ENCODE data around the gene DDA1.

The DDA1 gene

DNA sequence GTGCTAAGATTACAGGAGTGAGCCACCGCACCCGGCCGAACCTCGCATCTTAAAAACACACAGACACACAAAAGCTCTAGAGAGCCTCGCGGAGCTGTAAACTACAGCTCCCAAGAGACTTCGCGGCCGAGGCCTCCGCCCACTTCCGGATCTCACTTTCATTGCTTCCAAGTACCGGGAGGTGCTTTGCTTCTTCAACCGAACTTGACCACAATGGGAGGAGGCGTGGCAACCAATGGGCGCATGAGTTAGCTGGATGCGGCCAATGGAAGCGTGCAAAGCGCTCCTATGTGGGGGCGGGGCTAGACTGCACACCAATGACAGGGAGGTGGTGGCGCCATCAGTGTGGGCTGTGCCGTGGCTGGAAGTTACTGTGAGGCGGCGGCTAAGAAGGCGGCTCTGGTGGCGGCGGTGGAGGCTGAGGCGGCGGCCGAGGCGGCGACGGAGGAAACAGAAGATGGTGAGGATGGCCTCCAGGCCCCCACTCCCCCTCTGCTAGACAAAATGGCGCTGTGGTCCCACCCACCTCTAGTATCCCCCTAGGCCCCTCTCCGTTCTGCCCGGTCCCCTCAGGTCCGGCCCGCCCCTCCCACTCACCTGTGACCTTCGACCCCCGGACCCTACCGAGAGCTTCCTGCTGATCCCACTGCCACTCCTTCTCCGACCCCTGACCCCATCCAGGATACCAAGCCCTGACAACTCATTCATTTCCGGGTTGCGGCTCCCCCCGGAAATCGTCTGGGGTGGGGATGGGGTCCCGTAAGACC is at the start of gene DDA1:
Gene DDA1, plus strand, starts transcription at position 366 of the 767 bp plus-strand sequence. Its CDS starts 92 bp downstream, at position 458.
- H3K27ac ChIP-seq: peak within 1 kb of the TSS; percentile 77 to 90 (median 85)
- peak within 1 kb of the TSS; percentile 78 to 97 (median 90) for H3K4me3 ChIP-seq
- peaks cover 46 to 60% (median 58%) of the 10 kb centered on the region in 10 experiments for H3K4me1 ChIP-seq
- H3K36me3 ChIP-seq: peaks cover 24 to 41% (median 32%) of the 10 kb centered on the region in 11 experiments
- peak within 1 kb of the TSS; percentile 94 to 99 (median 97) for H3K4me2 ChIP-seq
- no peaks in the 10 kb centered on the region for H3K9me3 ChIP-seq (replicated peaks in 1 of 11)
- H3K27me3 ChIP-seq: no peaks in the 10 kb centered on the region
- no peak for TF ChIP-seq Cebpa-rat (IDR thresholded peaks at IDR 0.05)
- peak within 1 kb of the TSS; percentile 85 to 94 (median 89) for H3K9ac ChIP-seq
- H4K20me1 ChIP-seq: peaks cover 34 to 49% (median 45%) of the 10 kb centered on the region in 11 experiments; a peak in 21 of 22 replicates

- H3K4me2 ChIP-seq: no peak overlapping the region
- no peaks in the 10 kb centered on the region for H3K27me3 ChIP-seq
- H4K20me1 ChIP-seq: no peaks in the 10 kb centered on the region
- no peak overlapping the region for H3K27ac ChIP-seq
- peaks cover 4 to 28% (median 15%) of the 10 kb centered on the region in 10 experiments; a peak in 19 of 20 replicates for H3K4me1 ChIP-seq
- no peak for TF ChIP-seq Cebpa-rat (IDR thresholded peaks at IDR 0.05)
- no peaks in the 10 kb centered on the region for H3K36me3 ChIP-seq
- no peaks in the 10 kb centered on the region for H3K9me3 ChIP-seq (replicated peaks in 1 of 11)
- no peak overlapping the region for H3K4me3 ChIP-seq
- no peak overlapping the region for H3K9ac ChIP-seq
Observed at GRCh38 chr19:17259934-17260333, 49.4 kb upstream of the DDA1 start.

DNA sequence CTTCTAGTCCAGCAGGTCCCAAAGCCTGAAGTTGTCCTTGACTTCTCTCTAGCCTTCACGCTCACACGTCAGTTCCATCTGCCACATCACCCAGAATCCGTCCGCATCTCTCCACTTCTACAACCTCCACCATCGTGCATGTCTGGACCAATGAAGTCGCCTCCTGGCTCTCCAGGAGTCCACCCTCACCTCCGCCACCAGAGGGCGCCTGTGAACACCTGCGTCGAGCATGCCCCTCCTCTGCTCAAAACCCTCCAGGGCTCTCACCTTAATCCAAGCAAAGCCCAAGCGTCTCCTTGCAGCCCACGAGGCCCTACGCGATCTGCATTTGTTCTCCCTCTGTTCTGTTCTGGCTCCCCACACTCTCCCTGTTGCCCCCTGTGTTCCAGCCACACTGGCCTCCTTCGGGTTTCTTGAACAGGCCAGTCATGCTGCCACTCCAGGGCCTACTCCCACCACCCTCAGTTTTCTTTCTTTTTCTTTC is 48.5 kb upstream of the DDA1 start:
- H3K4me2 ChIP-seq: peak overlapping the region in 1 of 11 experiments; percentile 7; a peak in 1 of 22 replicates

DNA sequence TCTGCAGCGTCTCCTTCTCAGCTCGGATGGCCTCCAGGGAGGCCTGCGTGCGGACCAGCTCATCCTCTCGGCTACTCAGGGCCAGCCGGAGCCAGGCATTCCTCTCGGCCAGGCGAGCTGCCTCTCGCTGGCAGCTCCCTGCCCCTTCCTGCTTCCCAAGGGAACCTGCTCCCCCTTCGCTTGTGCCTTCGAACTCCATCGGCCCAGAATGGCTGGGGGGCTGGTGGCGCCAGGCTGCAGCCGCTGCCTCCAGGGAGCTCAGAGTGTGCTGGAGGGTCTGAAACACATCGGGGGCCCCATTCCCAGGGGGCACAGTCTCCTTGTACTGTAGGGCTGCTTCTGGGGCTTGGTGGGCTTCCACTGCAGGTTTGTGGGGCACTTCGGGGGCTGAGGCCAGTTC is 46.8 kb upstream of the DDA1 start:
- TF ChIP-seq Cebpa-rat (IDR thresholded peaks at IDR 0.05): no peak
- Histone ChIP-seq H4K20me1 (no peaks in the 10 kb centered on the region), H3K9ac (peak overlapping the region in 3 of 11 experiments; percentile 7 to 33 (median 24); a peak in 3 of 22 replicates), H3K36me3 (no peaks in the 10 kb centered on the region), H3K4me3 (no peak overlapping the region), H3K9me3 (replicated peaks in 1 of 11) (no peaks in the 10 kb centered on the region), H3K27ac (0 out of 22 replicates have a peak overlapping the region, but pooled peaks of 1 of the 11 experiments have one; percentile 7), H3K27me3 (no peaks in the 10 kb centered on the region), H3K4me2 (no peak overlapping the region), H3K4me1 (peaks cover 20 to 40% (median 28%) of the 10 kb centered on the region in 10 experiments)

More for the DNA sequence above, 48.5 kb upstream of the DDA1 start:
- H3K9ac ChIP-seq: no peak overlapping the region
- H4K20me1 ChIP-seq: no peaks in the 10 kb centered on the region
- H3K27me3 ChIP-seq: no peaks in the 10 kb centered on the region
- no peak for TF ChIP-seq Cebpa-rat (IDR thresholded peaks at IDR 0.05)
- no peaks in the 10 kb centered on the region for H3K9me3 ChIP-seq (replicated peaks in 1 of 11)
- no peak overlapping the region for H3K27ac ChIP-seq
- H3K36me3 ChIP-seq: no peaks in the 10 kb centered on the region
- H3K4me1 ChIP-seq: peaks cover 12 to 31% (median 19%) of the 10 kb centered on the region in 10 experiments; a peak in 19 of 20 replicates
- no peak overlapping the region for H3K4me3 ChIP-seq

- H3K9ac ChIP-seq: peak overlapping the region in 2 of 11 experiments; percentile 10 to 29; a peak in 3 of 22 replicates
- H3K9me3 ChIP-seq (replicated peaks in 1 of 11): no peaks in the 10 kb centered on the region
- H3K27ac ChIP-seq: peak overlapping the region in 7 of 11 experiments; percentile 1 to 46 (median 22); a peak in 7 of 22 replicates
- peak overlapping the region in 9 of 11 experiments; percentile 33 to 70 (median 50); a peak in 13 of 22 replicates for H3K4me2 ChIP-seq
- H3K27me3 ChIP-seq: no peaks in the 10 kb centered on the region
- TF ChIP-seq Cebpa-rat (IDR thresholded peaks at IDR 0.05): no peak
- peaks cover 33 to 52% (median 40%) of the 10 kb centered on the region in 10 experiments for H3K4me1 ChIP-seq
- H4K20me1 ChIP-seq: no peaks in the 10 kb centered on the region
- no peak overlapping the region for H3K4me3 ChIP-seq
- peaks cover 3 to 5% (median 4%) of the 10 kb centered on the region in 11 experiments; a peak in 19 of 22 replicates for H3K36me3 ChIP-seq
Observed at GRCh38 chr19:17263712-17264640, 45.4 kb upstream of the DDA1 start.

DNA sequence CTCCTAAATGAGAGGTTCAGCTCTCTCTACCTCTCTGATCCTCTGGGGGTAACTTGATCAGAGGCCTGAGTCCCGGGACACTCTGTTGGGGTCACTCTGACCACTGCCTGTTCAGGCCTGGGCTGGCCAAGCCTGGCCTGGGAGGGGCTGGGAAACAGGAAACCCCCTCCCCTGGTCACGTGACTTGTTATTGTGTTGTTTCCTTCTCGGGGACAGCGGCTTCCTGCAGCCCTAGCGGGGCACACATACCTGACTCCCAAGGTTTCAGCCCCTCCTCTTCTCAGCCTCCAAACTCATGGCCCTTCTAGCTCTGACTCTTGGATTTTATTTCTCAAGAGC is 44.8 kb upstream of the DDA1 start, which contains the start of gene USHBP1:
Gene USHBP1, minus strand, starts transcription at position 105 of the 339 bp plus-strand sequence. CDS start 446 bp downstream, outside the sequence.
- Histone ChIP-seq H3K36me3 (peaks cover 9 to 12% (median 11%) of the 10 kb centered on the region in 11 experiments; a peak in 20 of 22 replicates), H3K27me3 (no peaks in the 10 kb centered on the region), H3K4me2 (peak within 1 kb of the TSS; percentile 33 to 70 (median 47); a peak in 21 of 22 replicates), H3K4me3 (no peak within 1 kb of the TSS), H3K4me1 (peaks cover 34 to 54% (median 41%) of the 10 kb centered on the region in 10 experiments), H3K9me3 (replicated peaks in 1 of 11) (no peaks in the 10 kb centered on the region), H4K20me1 (no peaks in the 10 kb centered on the region), H3K9ac (peak within 1 kb of the TSS in 8 of 11 experiments; percentile 4 to 46 (median 31); a peak in 12 of 22 replicates), H3K27ac (peak within 1 kb of the TSS in 7 of 11 experiments; percentile 6 to 46 (median 32); a peak in 8 of 22 replicates)
- TF ChIP-seq Cebpa-rat (IDR thresholded peaks at IDR 0.05): no peak

- Histone ChIP-seq H3K4me2 (peak overlapping the region; percentile 38 to 71 (median 58)), H3K4me1 (peaks cover 34 to 48% (median 41%) of the 10 kb centered on the region in 10 experiments), H3K4me3 (peak overlapping the region in 2 of 10 experiments; percentile 40 to 41; a peak in 2 of 20 replicates), H4K20me1 (no peaks in the 10 kb centered on the region), H3K9ac (peak overlapping the region in 8 of 11 experiments; percentile 35 to 62 (median 54); a peak in 13 of 22 replicates), H3K9me3 (replicated peaks in 1 of 11) (no peaks in the 10 kb centered on the region), H3K27ac (peak overlapping the region in 10 of 11 experiments; percentile 25 to 80 (median 66); a peak in 20 of 22 replicates), H3K27me3 (no peaks in the 10 kb centered on the region), H3K36me3 (peaks cover 12 to 26% (median 23%) of the 10 kb centered on the region in 11 experiments)
- no peak for TF ChIP-seq Cebpa-rat (IDR thresholded peaks at IDR 0.05)
Observed at GRCh38 chr19:17266026-17266425, 43.3 kb upstream of the DDA1 start.

DNA sequence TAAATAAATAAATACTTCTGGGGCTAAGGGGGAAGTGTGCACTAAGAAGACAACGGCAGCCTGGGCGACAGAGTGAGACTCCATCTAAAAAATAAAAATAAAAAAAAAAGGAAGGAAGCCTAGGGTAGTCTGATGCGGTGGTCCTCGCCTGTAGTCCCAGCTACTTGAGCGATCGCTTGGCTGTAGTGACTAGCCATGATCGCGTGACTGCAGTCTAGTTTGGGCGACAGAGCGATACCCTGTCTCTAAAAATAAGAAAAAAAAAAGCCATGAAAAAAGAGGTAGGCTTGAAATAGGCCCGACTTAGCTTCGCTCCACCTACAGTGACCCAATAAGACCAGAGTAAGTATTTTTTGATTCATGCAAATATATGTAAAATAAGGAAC is 42.8 kb upstream of the DDA1 start:
- H3K27ac ChIP-seq: peak overlapping the region; percentile 24 to 80 (median 64); a peak in 20 of 22 replicates
- H3K4me2 ChIP-seq: peak overlapping the region; percentile 38 to 71 (median 58)
- H3K4me3 ChIP-seq: peak overlapping the region in 8 of 10 experiments; percentile 24 to 47 (median 39); a peak in 13 of 20 replicates
- peak overlapping the region in 8 of 11 experiments; percentile 35 to 62 (median 54); a peak in 14 of 22 replicates for H3K9ac ChIP-seq
- H3K36me3 ChIP-seq: peaks cover 17 to 32% (median 29%) of the 10 kb centered on the region in 11 experiments
- no peaks in the 10 kb centered on the region for H3K27me3 ChIP-seq
- H3K9me3 ChIP-seq (replicated peaks in 1 of 11): no peaks in the 10 kb centered on the region
- TF ChIP-seq Cebpa-rat (IDR thresholded peaks at IDR 0.05): no peak
- H3K4me1 ChIP-seq: peaks cover 34 to 49% (median 43%) of the 10 kb centered on the region in 10 experiments
- H4K20me1 ChIP-seq: no peaks in the 10 kb centered on the region
